ENCODE results near the gene ARL17B. TPM values are rescaled to one million over a fixed set of nuclear protein-coding genes. Genes with fewer than 3 reads are reported as not detected.
"Not testable (repeated sequence)": the region's sequence is repeated elsewhere in the genome, so short reads cannot be mapped to it uniquely, and the experiment has no call there.

The ARL17B gene
- total RNA-seq, 1 experiment from 2014 or later = 11.1 TPM

DNA sequence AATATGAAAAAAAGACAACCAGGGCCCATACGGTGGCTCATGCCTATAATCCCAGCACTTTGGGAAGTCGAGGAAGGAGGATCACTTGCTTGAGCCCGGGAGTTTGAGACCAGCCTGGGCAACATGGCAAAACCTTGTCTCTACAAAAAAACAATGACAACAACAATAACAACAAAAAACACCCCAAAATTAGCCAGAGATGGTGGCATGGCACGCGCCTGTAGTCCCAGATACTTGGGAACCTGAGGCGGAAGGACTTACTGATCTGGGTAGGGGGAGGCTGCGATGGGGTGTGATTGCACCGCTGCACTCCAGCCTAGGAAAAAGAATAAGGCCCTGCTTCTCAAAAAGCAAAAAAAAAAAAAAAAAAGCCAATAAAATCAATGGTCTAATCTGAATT, 69.9 kb downstream of the ARL17B start:
- H4K20me1 ChIP-seq (ENCODE audit: low read length); H3K9ac ChIP-seq (ENCODE audit: low read length); ATAC-seq; H3K4me3 ChIP-seq (ENCODE audit: low read length); H3K79me2 ChIP-seq (ENCODE audit: low read length); H3K27ac ChIP-seq (ENCODE audit: low read length); BruUV-seq (replicated peaks); intact Hi-C loops (cut with micrococcal nuclease); H3K9me2 ChIP-seq (replicated peaks; ENCODE audit: low read length); H3K27me3 ChIP-seq (ENCODE audit: low read length); H3K4me1 ChIP-seq (ENCODE audit: insufficient read depth, low read length); H3K9me3 ChIP-seq (ENCODE audit: low read length); H3K4me2 ChIP-seq (ENCODE audit: low read length); POLR2A ChIA-PET (ENCODE audit: unreplicated experiment); H2AFZ ChIP-seq (ENCODE audit: low read length); H3K36me3 ChIP-seq (ENCODE audit: low read depth, low read length); CTCF ChIA-PET; DNase-seq; H3F3A ChIP-seq (ENCODE audit: low read length, unreplicated experiment): not testable (repeated sequence)

DNA sequence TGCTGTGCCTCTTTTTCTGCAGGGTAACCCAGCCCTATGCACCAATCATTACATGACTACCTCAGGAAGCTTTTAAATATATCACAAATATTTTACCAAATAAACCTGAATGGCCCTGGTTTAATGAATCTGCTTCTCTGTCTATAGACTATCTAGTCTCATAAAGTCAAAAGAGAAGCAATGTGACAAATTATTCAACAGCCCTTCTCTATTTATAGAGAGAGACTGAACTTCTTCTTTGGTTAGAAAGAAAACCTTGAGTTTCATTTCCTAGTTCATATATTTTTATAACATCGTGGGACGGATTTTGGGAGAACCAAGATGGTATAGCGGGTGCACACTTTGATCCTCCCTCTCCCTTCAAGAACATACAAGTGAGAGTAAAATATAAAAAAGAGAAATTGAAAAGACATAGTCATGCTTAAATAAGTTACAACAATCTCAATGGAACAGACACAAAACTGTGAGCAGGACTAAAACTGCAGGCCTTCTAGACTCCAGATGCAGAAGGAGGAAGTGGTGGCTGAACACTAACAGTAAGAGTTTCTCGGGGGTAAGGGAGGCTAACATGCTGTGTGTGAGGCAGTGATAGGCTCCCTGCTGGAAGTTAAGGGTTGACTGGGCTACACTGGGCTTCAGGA, 70.5 kb downstream of the ARL17B start:
- H2AFZ ChIP-seq (ENCODE audit: low read length); H3K9me3 ChIP-seq (ENCODE audit: low read length); H3K4me2 ChIP-seq (ENCODE audit: low read length); H3F3A ChIP-seq (ENCODE audit: low read length, unreplicated experiment); H3K27me3 ChIP-seq (ENCODE audit: low read length); BruUV-seq (replicated peaks); CTCF ChIA-PET; H4K20me1 ChIP-seq (ENCODE audit: low read length); H3K9ac ChIP-seq (ENCODE audit: low read length); H3K79me2 ChIP-seq (ENCODE audit: low read length); DNase-seq; intact Hi-C loops (cut with micrococcal nuclease); ATAC-seq; H3K4me3 ChIP-seq (ENCODE audit: low read length); H3K36me3 ChIP-seq (ENCODE audit: low read depth, low read length); POLR2A ChIA-PET (ENCODE audit: unreplicated experiment); H3K27ac ChIP-seq (ENCODE audit: low read length); H3K9me2 ChIP-seq (replicated peaks; ENCODE audit: low read length): not testable (repeated sequence)
- H3K4me1 ChIP-seq (ENCODE audit: insufficient read depth, low read length) = peaks cover 13% of the 10 kb centered on the region

- H3K4me2 ChIP-seq (ENCODE audit: low read length); H3K9me3 ChIP-seq (ENCODE audit: low read length); H3K36me3 ChIP-seq (ENCODE audit: low read depth, low read length); H3K27ac ChIP-seq (ENCODE audit: low read length); H3K4me3 ChIP-seq (ENCODE audit: low read length); ATAC-seq; BruUV-seq (replicated peaks); H2AFZ ChIP-seq (ENCODE audit: low read length); H3K79me2 ChIP-seq (ENCODE audit: low read length); CTCF ChIA-PET; POLR2A ChIA-PET (ENCODE audit: unreplicated experiment); H3F3A ChIP-seq (ENCODE audit: low read length, unreplicated experiment); H3K27me3 ChIP-seq (ENCODE audit: low read length); H3K9ac ChIP-seq (ENCODE audit: low read length); DNase-seq; H3K9me2 ChIP-seq (replicated peaks; ENCODE audit: low read length); intact Hi-C loops (cut with micrococcal nuclease); H4K20me1 ChIP-seq (ENCODE audit: low read length): not testable (repeated sequence)
- H3K4me1 ChIP-seq (ENCODE audit: insufficient read depth, low read length) = peaks cover 30% of the 10 kb centered on the region
Observed at GRCh38 chr17:46287587-46287986, 74.0 kb downstream of the ARL17B start.

- Histone ChIP-seq H3K4me3 (ENCODE audit: low read length) (peak overlapping the region; percentile 36; the same call in 1 of the 2 replicates), H3K27ac (ENCODE audit: low read length) (peak overlapping the region; percentile 55), H3K4me2 (ENCODE audit: low read length) (peak overlapping the region; percentile 76), H3K4me1 (ENCODE audit: insufficient read depth, low read length) (peaks cover 30% of the 10 kb centered on the region), H2AFZ (ENCODE audit: low read length) (peak overlapping the region; percentile 47)
- H3K9me3 ChIP-seq (ENCODE audit: low read length); H3K79me2 ChIP-seq (ENCODE audit: low read length); intact Hi-C loops (cut with micrococcal nuclease); POLR2A ChIA-PET (ENCODE audit: unreplicated experiment); BruUV-seq (replicated peaks); H3K36me3 ChIP-seq (ENCODE audit: low read depth, low read length); H3F3A ChIP-seq (ENCODE audit: low read length, unreplicated experiment); H3K9ac ChIP-seq (ENCODE audit: low read length); H4K20me1 ChIP-seq (ENCODE audit: low read length); H3K27me3 ChIP-seq (ENCODE audit: low read length); H3K9me2 ChIP-seq (replicated peaks; ENCODE audit: low read length): not testable (repeated sequence)
- CTCF ChIA-PET = interaction anchor here (0.6 to 1.0 kb wide), 6 partner anchors 20 to 717 kb away, joined by 3 to 6 read pairs (median 3); partner anchors contain the start of gene KANSL1
- TF ChIP-seq, protein P1, sequence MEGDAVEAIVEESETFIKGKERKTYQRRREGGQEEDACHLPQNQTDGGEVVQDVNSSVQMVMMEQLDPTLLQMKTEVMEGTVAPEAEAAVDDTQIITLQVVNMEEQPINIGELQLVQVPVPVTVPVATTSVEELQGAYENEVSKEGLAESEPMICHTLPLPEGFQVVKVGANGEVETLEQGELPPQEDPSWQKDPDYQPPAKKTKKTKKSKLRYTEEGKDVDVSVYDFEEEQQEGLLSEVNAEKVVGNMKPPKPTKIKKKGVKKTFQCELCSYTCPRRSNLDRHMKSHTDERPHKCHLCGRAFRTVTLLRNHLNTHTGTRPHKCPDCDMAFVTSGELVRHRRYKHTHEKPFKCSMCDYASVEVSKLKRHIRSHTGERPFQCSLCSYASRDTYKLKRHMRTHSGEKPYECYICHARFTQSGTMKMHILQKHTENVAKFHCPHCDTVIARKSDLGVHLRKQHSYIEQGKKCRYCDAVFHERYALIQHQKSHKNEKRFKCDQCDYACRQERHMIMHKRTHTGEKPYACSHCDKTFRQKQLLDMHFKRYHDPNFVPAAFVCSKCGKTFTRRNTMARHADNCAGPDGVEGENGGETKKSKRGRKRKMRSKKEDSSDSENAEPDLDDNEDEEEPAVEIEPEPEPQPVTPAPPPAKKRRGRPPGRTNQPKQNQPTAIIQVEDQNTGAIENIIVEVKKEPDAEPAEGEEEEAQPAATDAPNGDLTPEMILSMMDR (conservative IDR thresholded peaks at IDR 0.05; ENCODE audit: low read depth, low read length) = peak; percentile 82
- DNase-seq (peak; percentile 84), ATAC-seq (peak; percentile 68)
Observed at GRCh38 chr17:46286764-46287221, 74.8 kb downstream of the ARL17B start.

- ChIA-PET POLR2A (ENCODE audit: unreplicated experiment) (interaction anchor here (0.7 kb wide), 1 partner anchor 29 kb away, joined by 15 read pairs; no protein-coding TSS in a partner anchor), CTCF (interaction anchor here (0.6 kb wide), 1 partner anchor 23 kb away, joined by 5 read pairs; no protein-coding TSS in a partner anchor)
- H2AFZ ChIP-seq (ENCODE audit: low read length); H3K36me3 ChIP-seq (ENCODE audit: low read depth, low read length); H4K20me1 ChIP-seq (ENCODE audit: low read length); H3F3A ChIP-seq (ENCODE audit: low read length, unreplicated experiment); H3K4me2 ChIP-seq (ENCODE audit: low read length); H3K9me3 ChIP-seq (ENCODE audit: low read length); H3K27me3 ChIP-seq (ENCODE audit: low read length); intact Hi-C loops (cut with micrococcal nuclease); BruUV-seq (replicated peaks); H3K79me2 ChIP-seq (ENCODE audit: low read length); H3K9ac ChIP-seq (ENCODE audit: low read length); H3K9me2 ChIP-seq (replicated peaks; ENCODE audit: low read length); H3K4me3 ChIP-seq (ENCODE audit: low read length): not testable (repeated sequence)
- H3K27ac ChIP-seq (ENCODE audit: low read length) = peak overlapping the region; percentile 50
- DNase-seq (peak; percentile 35), ATAC-seq (peak; percentile 27; the same call in 1 of the 2 replicates)
- H3K4me1 ChIP-seq (ENCODE audit: insufficient read depth, low read length) = peaks cover 30% of the 10 kb centered on the region
Observed at GRCh38 chr17:46285500-46285899, 76.1 kb downstream of the ARL17B start.

DNA sequence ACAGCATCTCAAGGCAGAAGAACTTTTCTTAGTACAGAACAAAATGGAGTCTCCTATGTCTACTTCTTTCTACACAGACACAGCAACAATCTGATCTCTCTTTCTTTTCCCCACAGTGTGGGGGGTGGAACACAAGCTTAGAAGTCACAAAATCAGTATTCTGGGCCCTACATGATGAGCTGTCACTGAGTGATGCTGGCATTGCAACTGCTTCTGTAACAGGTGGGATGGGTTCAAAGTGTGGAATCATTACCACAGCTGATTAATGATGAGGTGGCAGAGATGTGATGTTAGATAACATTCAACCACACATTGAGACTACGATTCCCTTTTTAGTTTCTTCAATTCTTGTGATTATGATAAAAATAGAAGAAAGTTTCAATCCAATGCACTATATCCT, 77.1 kb downstream of the ARL17B start:
- peak; percentile 64 for ATAC-seq
- H3K36me3 ChIP-seq (ENCODE audit: low read depth, low read length); H3K79me2 ChIP-seq (ENCODE audit: low read length); POLR2A ChIA-PET (ENCODE audit: unreplicated experiment); H4K20me1 ChIP-seq (ENCODE audit: low read length); intact Hi-C loops (cut with micrococcal nuclease); BruUV-seq (replicated peaks); H3K4me3 ChIP-seq (ENCODE audit: low read length); H3K9me2 ChIP-seq (replicated peaks; ENCODE audit: low read length); H3K27me3 ChIP-seq (ENCODE audit: low read length); H3F3A ChIP-seq (ENCODE audit: low read length, unreplicated experiment); H3K9me3 ChIP-seq (ENCODE audit: low read length); H2AFZ ChIP-seq (ENCODE audit: low read length); H3K9ac ChIP-seq (ENCODE audit: low read length): not testable (repeated sequence)
- CTCF ChIA-PET = interaction anchor here (0.7 kb wide), 1 partner anchor 91 kb away, joined by 5 read pairs; the partner anchor contains the start of gene KANSL1
- H3K4me2 ChIP-seq (ENCODE audit: low read length) = peak overlapping the region; percentile 14; the same call in 1 of the 2 replicates
- peak; percentile 90 for DNase-seq
- peak overlapping the region; percentile 50 for H3K27ac ChIP-seq (ENCODE audit: low read length)
- H3K4me1 ChIP-seq (ENCODE audit: insufficient read depth, low read length) = peaks cover 36% of the 10 kb centered on the region
